A549 (cell line): ENCODE results near the gene STX12. TPM values are rescaled to one million over a fixed set of nuclear protein-coding genes. Genes with fewer than 3 reads are reported as not detected.
A peak's percentile ranks its signal among the peaks of the same experiment; 100 is the strongest.
"Not testable (repeated sequence)": the region's sequence is repeated elsewhere in the genome, so short reads cannot be mapped to it uniquely, and the experiment has no call there.

Experiments used
- ATAC-seq, 2 experiments: fragments of 200-7000 bp in 1 of 2; fragments of >200 bp in 1 of 2; cut with Nextera tagmentation in 1 of 2; cut with Tn5 transposase in 1 of 2; 3 replicates each; pipeline versions ENCODE4 v1.8.0 to v1.9.1; 2018 to 2020; ENCODE audit warnings: mild to moderate bottlenecking in 1 of 2, moderate library complexity in 1 of 2
- CTCF ChIA-PET: fragments of 300-600 bp; sonication (Branson Sonifier 250); formaldehyde crosslinking; extraction: SDS; loops from one replicate; lab custom pipeline; 2021; ENCODE audit warnings: antibody characterized with exemption, inconsistent platforms; lab: Yijun Ruan, JAX
- POLR2A ChIA-PET: fragments of 350-600 bp; formaldehyde crosslinking; extraction: SDS; loops from one replicate; lab custom pipeline; 2021; ENCODE audit warnings: antibody characterized with exemption, inconsistent platforms; lab: Yijun Ruan, JAX
- DNase-seq, 2 experiments: peaks; one replicate each; pipeline versions ENCODE4 v3.0.0 to v3.0.0-alpha.2; 2011 to 2016; ENCODE audit warnings: low read depth in 1 of 2, low spot score in 1 of 2
- FAIRE-seq: peaks from 2 replicates; lab custom pipeline; 2011; peaks lifted over from hg19 to GRCh38; lab: Jason Lieb, UNC
- H3K27ac ChIP-seq, 2 experiments: fragments of >200 bp; sonication (Bioruptor Twin); formaldehyde crosslinking; 3 replicates each; pipeline ENCODE4 v1.5.1; 2016 to 2017
- H3K4me1 ChIP-seq: fragments of >200 bp; sonication (Bioruptor Twin); formaldehyde crosslinking; 3 replicates; pipeline ENCODE4 v1.6.1; 2016
- H3K4me2 ChIP-seq: fragments of >200 bp; sonication (Bioruptor Twin); formaldehyde crosslinking; 3 replicates; pipeline ENCODE4 v1.6.1; 2016
- H3K4me3 ChIP-seq: fragments of >200 bp; sonication (Bioruptor Twin); formaldehyde crosslinking; 3 replicates; pipeline ENCODE4 v1.5.1; 2016
- H3K9me3 ChIP-seq: fragments of >200 bp; sonication (Bioruptor Twin); formaldehyde crosslinking; 3 replicates; pipeline ENCODE4 v1.6.1; 2016
- CBX8 ChIP-seq: fragments of 200-600 bp; sonication (generic); IDR thresholded peaks from 2 replicates; pipeline ENCODE4 v1.6.1; 2016
- CEBPB ChIP-seq, 2 experiments: fragments of >200 bp in 1 of 2; sonication (Bioruptor Twin) in 1 of 2; formaldehyde crosslinking in 1 of 2; IDR thresholded peaks; 2 replicates each; pipeline ENCODE4 v1.6.1; 2012 to 2016
- CHD2 ChIP-seq: fragments of 150-350 bp; IDR thresholded peaks from 2 replicates; pipeline ENCODE4 v1.6.1; 2014; ENCODE audit warnings: low read length; ENCODE audit not compliant: partially characterized antibody
- CHD4 ChIP-seq: fragments of 200-600 bp; sonication (generic); IDR thresholded peaks from 2 replicates; pipeline ENCODE4 v1.6.1; 2016; ENCODE audit warnings: antibody characterized with exemption, mild to moderate bottlenecking, borderline replicate concordance
- EHF ChIP-seq: fragments of 250-450 bp; sonication (Bioruptor Pico); IDR thresholded peaks from 2 replicates; pipeline ENCODE4 v1.5.0; 2020; ENCODE audit warnings: mild to moderate bottlenecking
- FOXS1 ChIP-seq: fragments of 250-450 bp; sonication (Bioruptor Pico); IDR thresholded peaks from 2 replicates; pipeline ENCODE4 v1.5.0; 2020; ENCODE audit warnings: mild to moderate bottlenecking, moderate library complexity
- GATA3 ChIP-seq: IDR thresholded peaks from 2 replicates; pipeline ENCODE4 v1.6.1; 2012; ENCODE audit warnings: borderline replicate concordance
- HDAC2 ChIP-seq: fragments of 200-600 bp; sonication (generic); IDR thresholded peaks from 2 replicates; pipeline ENCODE4 v1.6.1; 2016
- HEYL ChIP-seq: fragments of 250-450 bp; sonication (Bioruptor Pico); IDR thresholded peaks from 2 replicates; pipeline ENCODE4 v1.8.0; 2021; ENCODE audit warnings: mild to moderate bottlenecking, moderate library complexity
- HOXB13 ChIP-seq: fragments of 250-450 bp; sonication (Bioruptor Pico); IDR thresholded peaks from 2 replicates; pipeline ENCODE4 v1.5.0; 2020; ENCODE audit warnings: low read depth, mild to moderate bottlenecking, moderate library complexity
- JUNB ChIP-seq: fragments of >200 bp; sonication (Bioruptor Twin); formaldehyde crosslinking; IDR thresholded peaks from 2 replicates; pipeline ENCODE4 v1.6.1; 2016
- MAFK ChIP-seq: fragments of 450-650 bp; IDR thresholded peaks from 2 replicates; pipeline ENCODE4 v1.6.1; 2014; ENCODE audit not compliant: partially characterized antibody
- MYC ChIP-seq: IDR thresholded peaks from 2 replicates; pipeline ENCODE4 v1.6.1; 2012; ENCODE audit warnings: mild to moderate bottlenecking, inconsistent platforms, low read length, improper control_type of control experiment, borderline replicate concordance
- NPAS2 ChIP-seq: fragments of 250-450 bp; sonication (Bioruptor Pico); IDR thresholded peaks from 2 replicates; pipeline ENCODE4 v1.8.0; 2022; ENCODE audit warnings: mild to moderate bottlenecking, moderate library complexity, borderline replicate concordance
- RARB ChIP-seq: fragments of 250-450 bp; sonication (Bioruptor Pico); IDR thresholded peaks from 2 replicates; pipeline ENCODE4 v1.8.0; 2021; ENCODE audit warnings: mild to moderate bottlenecking, moderate library complexity
- RFX5 ChIP-seq: fragments of 450-650 bp; IDR thresholded peaks from 2 replicates; pipeline ENCODE4 v1.7.1; 2014; ENCODE audit warnings: antibody characterized with exemption, mild to moderate bottlenecking, moderate library complexity
- SMC3 ChIP-seq: fragments of >200 bp; sonication (Bioruptor Twin); formaldehyde crosslinking; IDR thresholded peaks from 3 replicates; pipeline ENCODE4 v1.6.1; 2018; ENCODE audit warnings: inconsistent platforms
- SREBF2 ChIP-seq: fragments of 450-650 bp; IDR thresholded peaks from 2 replicates; pipeline ENCODE4 v1.6.1; 2014; ENCODE audit warnings: mild to moderate bottlenecking, moderate library complexity
- ZC3H11A ChIP-seq: fragments of 450-650 bp; IDR thresholded peaks from 2 replicates; pipeline ENCODE4 v1.6.1; 2014; ENCODE audit warnings: antibody characterized with exemption, mild to moderate bottlenecking
- ZNF302 ChIP-seq: fragments of 250-450 bp; sonication (Bioruptor Pico); IDR thresholded peaks from 2 replicates; pipeline ENCODE4 v1.9.0; 2021; ENCODE audit warnings: inconsistent platforms, mild to moderate bottlenecking, moderate library complexity
- ZSCAN20 ChIP-seq: fragments of 250-450 bp; sonication (Bioruptor Pico); IDR thresholded peaks from 2 replicates; pipeline ENCODE4 v1.8.0; 2022; ENCODE audit warnings: mild to moderate bottlenecking, moderate library complexity
- WGBS: methylation state at CpG from one replicate; pipeline ENCODE4 v1.1.6; 2017; ENCODE audit errors: missing lambda C conversion rate; 5-methylcytosine and 5-hydroxymethylcytosine counted together
- polyA plus RNA-seq, 4 experiments: library from polyadenylated mRNA; depleted of rRNA in 3 of 4; stranded (reverse); fragments of >200 nt; fragmentation: RNase III in 1 of 4; extraction: RNeasy Plus Mini Kit Qiagen cat#74134 plus additional on column Dnase treatment in 1 of 4; gene quantifications; 2 replicates in 3 of 4; 3 replicates in 1 of 4; pipeline ENCODE4 v1.2.3, GENCODE V29; 2011 to 2017
- TF ChIP-seq, protein P1 (sequence below): IDR thresholded peaks from 2 replicates; pipeline ENCODE4 v1.6.1; 2012
- TF ChIP-seq, protein P2 (sequence below): fragments of 150-350 bp; IDR thresholded peaks from 2 replicates; pipeline ENCODE4 v1.6.1; 2014; ENCODE audit warnings: low read depth, mild to moderate bottlenecking, low read length

STX12 gene
- polyA plus RNA-seq, 2 of the 4 experiments (the other 2 are of a cell fraction), result 11.9 to 14.6 TPM

GRCh38 chr1:27773826-27774445 lies 917 bp downstream of the STX12 start (continued):
- TF ChIP-seq ZSCAN20, result no peak

DNA sequence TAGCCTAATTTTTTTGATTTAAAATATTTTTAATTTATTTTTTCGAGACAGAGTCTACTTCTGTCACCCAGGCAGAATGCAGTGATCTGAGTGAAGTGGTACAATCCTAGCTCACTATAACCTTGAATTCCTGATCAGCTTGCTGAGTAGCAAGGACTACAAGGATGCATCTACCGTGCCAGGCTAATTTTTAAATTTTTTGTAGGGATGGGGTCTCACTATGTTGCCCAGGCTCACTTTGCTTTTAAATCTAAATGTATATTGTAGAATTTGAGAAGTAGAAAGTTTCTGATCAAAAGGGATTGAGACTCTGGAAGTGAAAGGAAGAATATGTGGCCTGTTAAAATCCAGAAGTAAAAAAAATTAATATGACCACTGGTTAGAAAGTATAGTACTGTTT lies 1.6 kb downstream of the STX12 start:
- no peak for TF ChIP-seq HEYL (CRISPR knock-in tag)
- TF ChIP-seq CHD2, result no peak
- no peak for TF ChIP-seq SMC3
- no peak for TF ChIP-seq GATA3
- TF ChIP-seq FOXS1 (CRISPR knock-in tag), result no peak
- TF ChIP-seq, protein P1, sequence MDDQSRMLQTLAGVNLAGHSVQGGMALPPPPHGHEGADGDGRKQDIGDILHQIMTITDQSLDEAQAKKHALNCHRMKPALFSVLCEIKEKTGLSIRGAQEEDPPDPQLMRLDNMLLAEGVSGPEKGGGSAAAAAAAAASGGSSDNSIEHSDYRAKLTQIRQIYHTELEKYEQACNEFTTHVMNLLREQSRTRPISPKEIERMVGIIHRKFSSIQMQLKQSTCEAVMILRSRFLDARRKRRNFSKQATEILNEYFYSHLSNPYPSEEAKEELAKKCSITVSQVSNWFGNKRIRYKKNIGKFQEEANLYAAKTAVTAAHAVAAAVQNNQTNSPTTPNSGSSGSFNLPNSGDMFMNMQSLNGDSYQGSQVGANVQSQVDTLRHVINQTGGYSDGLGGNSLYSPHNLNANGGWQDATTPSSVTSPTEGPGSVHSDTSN, result no peak
- TF ChIP-seq ZC3H11A, result no peak
- TF ChIP-seq HOXB13 (CRISPR knock-in tag), result no peak
- TF ChIP-seq CHD4, result no peak
- no peak for TF ChIP-seq CEBPB (IDR thresholded peaks at IDR 0.05)
- TF ChIP-seq MYC, result no peak
- TF ChIP-seq CBX8, result no peak
- TF ChIP-seq, protein P2, sequence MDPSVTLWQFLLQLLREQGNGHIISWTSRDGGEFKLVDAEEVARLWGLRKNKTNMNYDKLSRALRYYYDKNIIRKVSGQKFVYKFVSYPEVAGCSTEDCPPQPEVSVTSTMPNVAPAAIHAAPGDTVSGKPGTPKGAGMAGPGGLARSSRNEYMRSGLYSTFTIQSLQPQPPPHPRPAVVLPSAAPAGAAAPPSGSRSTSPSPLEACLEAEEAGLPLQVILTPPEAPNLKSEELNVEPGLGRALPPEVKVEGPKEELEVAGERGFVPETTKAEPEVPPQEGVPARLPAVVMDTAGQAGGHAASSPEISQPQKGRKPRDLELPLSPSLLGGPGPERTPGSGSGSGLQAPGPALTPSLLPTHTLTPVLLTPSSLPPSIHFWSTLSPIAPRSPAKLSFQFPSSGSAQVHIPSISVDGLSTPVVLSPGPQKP, result no peak
- TF ChIP-seq JUNB, result no peak
- TF ChIP-seq EHF (CRISPR knock-in tag), result no peak
- TF ChIP-seq, all 56 proteins: peak for 0
- ChIA-PET CTCF (interaction anchor here (0.5 to 1.6 kb wide), 2 partner anchors 70 to 105 kb away, joined by 3 to 4 read pairs; no protein-coding TSS in a partner anchor), POLR2A (no interaction called here)
- H3K4me2 ChIP-seq, result peak overlapping the region; percentile 84
- DNase-seq, result no peak
- no peak overlapping the region for H3K27ac ChIP-seq
- no peak for FAIRE-seq
- H3K4me3 ChIP-seq, result 0 out of 3 replicates have a peak overlapping the region, but pooled peaks have one; percentile 84
- no peak for ATAC-seq
- 93% methylated on average over 2 of the region's 2 CpGs for WGBS
- no peaks in the 10 kb centered on the region for H3K9me3 ChIP-seq
- H3K4me1 ChIP-seq, result peaks cover 15% of the 10 kb centered on the region; the same call in 2 of the 3 replicates

DNA sequence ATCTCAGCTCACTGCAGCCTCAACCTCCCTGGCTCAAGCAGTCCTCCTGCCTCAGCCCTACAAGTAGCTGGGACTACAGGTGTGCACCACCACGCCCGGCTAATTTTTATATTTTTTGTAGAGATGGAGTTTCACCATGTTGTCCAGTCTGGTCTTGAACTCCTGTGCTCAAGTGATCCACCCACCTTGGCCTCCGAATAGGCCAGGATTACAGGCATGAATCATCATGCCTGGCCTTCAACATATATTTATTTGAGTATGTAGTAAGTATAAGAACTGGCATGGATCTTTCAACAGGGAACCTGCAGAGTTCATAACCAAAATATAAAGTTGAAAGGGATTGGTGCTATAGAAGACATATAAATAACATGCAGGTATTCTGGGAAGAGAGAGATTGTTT lies 2.3 kb downstream of the STX12 start:
- WGBS, result 68% methylated on average over 3 of the region's 3 CpGs
- H3K9me3 ChIP-seq, POLR2A ChIA-PET, DNase-seq, FAIRE-seq, H3K27ac ChIP-seq, ATAC-seq, H3K4me3 ChIP-seq: not testable (repeated sequence)
- Histone ChIP-seq H3K4me1 (peaks cover 15% of the 10 kb centered on the region; the same call in 2 of the 3 replicates), H3K4me2 (peak overlapping the region; percentile 5; the same call in 1 of the 3 replicates)
- CTCF ChIA-PET, result interaction anchor here (1.4 to 1.6 kb wide), 2 partner anchors 55 to 106 kb away, joined by 3 read pairs; partner anchors contain the start of gene PPP1R8

DNA sequence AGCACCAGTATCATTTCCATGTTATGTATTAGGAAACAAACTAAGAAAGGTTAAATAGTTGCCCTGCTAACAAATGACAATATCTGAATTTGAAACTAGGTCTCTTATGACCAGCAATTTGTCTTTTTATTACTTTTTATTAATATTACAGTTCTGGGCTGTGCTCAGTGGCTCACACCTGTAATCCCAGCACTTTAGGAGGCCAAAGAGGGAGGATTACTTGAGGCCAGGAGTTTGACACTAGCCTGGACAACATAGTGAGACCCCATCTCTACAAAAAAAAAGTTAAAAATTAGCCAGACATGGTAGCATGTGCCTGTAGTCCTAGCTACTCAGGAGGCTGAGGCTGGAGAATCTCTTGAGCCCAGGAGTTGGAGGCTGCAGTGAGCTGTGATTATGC lies 3.3 kb downstream of the STX12 start:
- POLR2A ChIA-PET, DNase-seq: not testable (repeated sequence)

DNA sequence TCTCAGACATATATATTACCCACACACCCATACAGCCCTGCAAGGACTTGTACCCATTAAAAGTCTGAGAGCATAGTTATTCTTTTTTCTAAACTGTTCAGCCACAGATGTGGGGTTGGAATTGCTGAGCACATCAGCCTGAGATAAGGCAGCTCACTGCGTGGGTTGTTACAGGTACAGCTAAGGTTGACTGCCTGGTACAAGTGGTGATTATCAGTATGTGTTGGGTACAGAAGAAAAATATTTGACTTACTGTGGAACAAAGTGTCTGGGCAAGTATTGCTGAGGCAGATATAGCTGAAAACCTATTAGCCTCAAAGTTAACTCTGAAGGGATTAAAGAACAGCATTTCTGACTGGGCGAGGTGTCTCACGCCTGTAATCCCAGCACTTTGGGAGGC lies 5.0 kb downstream of the STX12 start:
- no peaks in the 10 kb centered on the region for H3K9me3 ChIP-seq
- H3K4me1 ChIP-seq, result peaks cover 15% of the 10 kb centered on the region; the same call in 2 of the 3 replicates
- TF ChIP-seq ZC3H11A (no peak), EHF (CRISPR knock-in tag) (no peak), HDAC2 (no peak), MAFK (no peak), RFX5 (no peak), RARB (CRISPR knock-in tag) (no peak), NPAS2 (CRISPR knock-in tag) (no peak), SREBF2 (no peak), ZNF302 (CRISPR knock-in tag) (no peak)
- WGBS, result 91% methylated on average over 3 of the region's 3 CpGs
- DNase-seq, result no peak
- no peak overlapping the region for H3K27ac ChIP-seq
- ChIA-PET POLR2A (no interaction called here), CTCF (interaction anchor here (1.8 kb wide), 1 partner anchor 13 kb away, joined by 5 read pairs; no protein-coding TSS in a partner anchor)
- H3K4me2 ChIP-seq, result no peak overlapping the region
- no peak for FAIRE-seq
- ATAC-seq, result no peak
- no peak overlapping the region for H3K4me3 ChIP-seq

More for the DNA sequence above, 3.3 kb downstream of the STX12 start:
- H3K4me2 ChIP-seq, H3K9me3 ChIP-seq, H3K4me3 ChIP-seq, FAIRE-seq, H3K27ac ChIP-seq, ATAC-seq: not testable (repeated sequence)
- H3K4me1 ChIP-seq, result peaks cover 15% of the 10 kb centered on the region; the same call in 2 of the 3 replicates
- CTCF ChIA-PET, result interaction anchor here (1.2 to 1.4 kb wide), 2 partner anchors 11 to 54 kb away, joined by 3 read pairs; partner anchors contain the start of gene PPP1R8
